K562 (cell line): ENCODE measurements around the gene KLHL35. TPM values are rescaled to one million over a fixed set of nuclear protein-coding genes. Genes with fewer than 3 reads are reported as not detected.

Experiments
- ATAC-seq: fragments of 200-7000 bp; cut with Tn5 transposase; 3 replicates; pipeline ENCODE4 v1.9.1; 2020; ENCODE audit warnings: moderate library complexity
- BruUV-seq: library from RNA; stranded (reverse); fragments of 400-500 nt; replicated peaks from 2 replicates; lab custom pipeline; 2021; lab: Mats Ljungman, UMichigan
- CTCF ChIA-PET: fragments of 300-600 bp; formaldehyde crosslinking; extraction: SDS; loops from one replicate; lab custom pipeline; 2021; ENCODE audit warnings: low intra/inter-chr PET ratio; lab: Yijun Ruan, JAX
- POLR2A ChIA-PET: fragments of 300-600, 350-650 bp; sonication (Branson Sonifier 250); formaldehyde crosslinking; extraction: SDS; loops from one replicate; lab custom pipeline; 2021; ENCODE audit warnings: antibody characterized with exemption, inconsistent platforms; lab: Yijun Ruan, JAX
- DNase-seq, 4 experiments: peaks; one replicate each; pipeline versions ENCODE4 v3.0.0 to v3.0.0-alpha.2; 2011 to 2018; ENCODE audit warnings: low spot score in 3 of 4, mixed read lengths in 3 of 4; ENCODE audit errors: extremely low read depth in 1 of 4
- FAIRE-seq: peaks from 2 replicates; lab custom pipeline; 2011; peaks lifted over from hg19 to GRCh38; lab: Jason Lieb, UNC
- H2AFZ ChIP-seq: 2 replicates; pipeline ENCODE4 v1.6.0; 2011; ENCODE audit warnings: low read depth, low read length, control low read depth, inconsistent platforms
- H3K27ac ChIP-seq: fragments of 200-600 bp; 3 replicates; pipeline ENCODE4 v1.8.0; 2011; ENCODE audit warnings: low read depth, mild to moderate bottlenecking, control low read depth, inconsistent platforms, low read length, moderate library complexity, mixed read lengths; ENCODE audit errors: extremely low read depth
- H3K27me3 ChIP-seq, 2 experiments: fragments of 300-600 bp in 1 of 2; 2 replicates in 1 of 2; 3 replicates in 1 of 2; pipeline versions ENCODE4 v1.6.0 to v1.8.0; 2011; ENCODE audit warnings: inconsistent platforms in 2 of 2, low read length in 2 of 2, mild to moderate bottlenecking in 1 of 2, mixed read lengths in 1 of 2, moderate library complexity in 1 of 2; ENCODE audit not compliant: control insufficient read depth in 2 of 2, insufficient read depth in 2 of 2
- H3K36me3 ChIP-seq: fragments of 300-600 bp; 3 replicates; pipeline ENCODE4 v1.8.0; 2011; ENCODE audit warnings: mild to moderate bottlenecking, low read length, inconsistent platforms; ENCODE audit not compliant: control insufficient read depth, insufficient read depth
- H3K4me1 ChIP-seq, 2 experiments: fragments of 200-600 bp in 1 of 2; replicated peaks in 1 of 2; 2 replicates in 1 of 2; 3 replicates in 1 of 2; pipeline versions ENCODE4 v1.5.1 to v1.8.0; 2011; ENCODE audit warnings: inconsistent platforms in 2 of 2, low read length in 2 of 2, mild to moderate bottlenecking in 1 of 2, mixed read lengths in 1 of 2, moderate library complexity in 1 of 2; ENCODE audit not compliant: control insufficient read depth in 2 of 2, insufficient read depth in 2 of 2
- H3K4me2 ChIP-seq: 2 replicates; pipeline ENCODE4 v1.6.1; 2011; ENCODE audit warnings: low read length, control low read depth, inconsistent platforms, mixed read lengths; ENCODE audit not compliant: insufficient read depth
- H3K4me3 ChIP-seq: fragments of 200-600 bp; sonication (generic), shearing (Covaris generic); 2 replicates; pipeline ENCODE4 v1.5.1; 2016; ENCODE audit warnings: control low read depth, inconsistent platforms
- H3K79me2 ChIP-seq: fragments of 200-600 bp; 3 replicates; pipeline ENCODE4 v1.8.0; 2011; ENCODE audit warnings: low read length, inconsistent platforms; ENCODE audit not compliant: control insufficient read depth, insufficient read depth
- H3K9ac ChIP-seq, 2 experiments: 2 replicates each; pipeline versions ENCODE4 v1.6.0 to v1.6.1; 2011; ENCODE audit warnings: low read depth in 2 of 2, low read length in 2 of 2, control low read depth in 1 of 2, inconsistent platforms in 1 of 2, mild to moderate bottlenecking in 1 of 2, mixed read lengths in 1 of 2; ENCODE audit not compliant: insufficient read depth in 1 of 2
- H3K9me1 ChIP-seq: one replicate; pipeline ENCODE4 v1.6.0; 2011; ENCODE audit warnings: inconsistent platforms, mild to moderate bottlenecking, low read length, moderate library complexity; ENCODE audit not compliant: control insufficient read depth, insufficient read depth
- H3K9me3 ChIP-seq: replicated peaks from 2 replicates; pipeline ENCODE4 v1.5.1; 2011; ENCODE audit warnings: low read depth, low read length, inconsistent platforms; ENCODE audit not compliant: control insufficient read depth, insufficient read depth
- H4K20me1 ChIP-seq: replicated peaks from 2 replicates; pipeline ENCODE4 v1.6.1; 2011; ENCODE audit warnings: low read length, inconsistent platforms, mixed read lengths; ENCODE audit not compliant: control insufficient read depth, insufficient read depth
- EZH2 ChIP-seq: IDR thresholded peaks from 2 replicates; pipeline ENCODE4 v1.6.1; 2012; ENCODE audit warnings: low read depth, mild to moderate bottlenecking, inconsistent platforms, low read length, borderline replicate concordance
- NCOA6 ChIP-seq: fragments of 450-650 bp; IDR thresholded peaks from 2 replicates; pipeline ENCODE4 v1.6.1; 2017; ENCODE audit warnings: mild to moderate bottlenecking
- SPI1 ChIP-seq: IDR thresholded peaks from 2 replicates; pipeline ENCODE4 v1.6.1; 2011; ENCODE audit warnings: low read depth, low read length, control low read depth, borderline replicate concordance
- SREBF2 ChIP-seq: sonication (generic); formaldehyde crosslinking; IDR thresholded peaks from 2 replicates; pipeline ENCODE4 v1.4.0; 2020; ENCODE audit warnings: mild to moderate bottlenecking, missing genetic modification reagents
- TCF7L2 ChIP-seq: fragments of 150-350 bp; IDR thresholded peaks from 2 replicates; pipeline ENCODE4 v1.6.1; 2016; ENCODE audit warnings: low read depth, mild to moderate bottlenecking, low read length, moderate library complexity
- TEAD1 ChIP-seq, 2 experiments: fragments of 450-650 bp in 1 of 2; sonication (generic) in 1 of 2; formaldehyde crosslinking; IDR thresholded peaks; 2 replicates each; pipeline versions ENCODE4 v1.4.0 to v1.8.0; 2020 to 2022; ENCODE audit warnings: mild to moderate bottlenecking in 2 of 2, missing genetic modification reagents in 1 of 2
- ZEB2 ChIP-seq: fragments of 450-650 bp; IDR thresholded peaks from 2 replicates; pipeline ENCODE4 v1.6.1; 2016
- ZNF436 ChIP-seq: fragments of 250-450, 450-650 bp; sonication (Bioruptor Pico); formaldehyde crosslinking; IDR thresholded peaks from 2 replicates; pipeline ENCODE4 v1.7.0; 2020; ENCODE audit warnings: mild to moderate bottlenecking
- ZNF780A ChIP-seq: fragments of 250-450 bp; sonication (Bioruptor Pico); IDR thresholded peaks from 2 replicates; pipeline ENCODE4 v1.5.0; 2021; ENCODE audit warnings: mild to moderate bottlenecking
- WGBS: fragments of 100-300 bp; shearing (Covaris generic); methylation state at CpG from one replicate; pipeline ENCODE4 v1.1.6; 2016; ENCODE audit warnings: low coverage, mixed read lengths; ENCODE audit not compliant: insufficient coverage; ENCODE audit errors: missing lambda C conversion rate; 5-methylcytosine and 5-hydroxymethylcytosine counted together
- in situ Hi-C: fragments of 300-500 bp; cut with MboI; formaldehyde crosslinking; loops from 4 replicates; pipeline ENCODE4 v1.15.0; 2018; ENCODE audit warnings: inconsistent platforms, mixed read lengths
- intact Hi-C: fragments of 100-400 bp; cut with micrococcal nuclease; formaldehyde crosslinking; loops from 2 replicates; pipeline ENCODE4 v1.14.2; 2022
- polyA plus RNA-seq, 8 experiments: library from polyadenylated mRNA; depleted of rRNA in 4 of 8; stranded (reverse) in 5 of 8; unstranded in 3 of 8; fragments of >200 nt; fragmentation: Nextera tagmentation in 2 of 8; fragmentation: Illumina TruSeq in 1 of 8; extraction: Ambion mirVana in 2 of 8; extraction: Trizol in 1 of 8; gene quantifications; 2 replicates each; pipeline versions ENCODE4 v1.2.1 to v1.2.3, GENCODE V29; 2011 to 2014; ENCODE audit warnings: inconsistent platforms in 1 of 8, missing spikeins in 1 of 8
- total RNA-seq, 7 experiments: library from RNA; depleted of rRNA in 6 of 7; stranded (reverse); fragments of >200 nt in 6 of 7; fragmentation: Illumina TruSeq in 2 of 7; extraction: Trizol in 2 of 7; gene quantifications; 2 replicates each; pipeline versions ENCODE4 v1.2.1 to v1.2.3, GENCODE V29; 2011 to 2021; ENCODE audit warnings: low replicate concordance in 1 of 7
- TF ChIP-seq, protein P1 (sequence below): fragments of 250-450 bp; sonication (Bioruptor Pico); IDR thresholded peaks from 2 replicates; pipeline ENCODE4 v1.8.0; 2021; ENCODE audit warnings: mild to moderate bottlenecking, moderate library complexity
- TF ChIP-seq, protein P2 (sequence below): sonication (generic); formaldehyde crosslinking; IDR thresholded peaks from 2 replicates; pipeline ENCODE4 v1.8.1; 2023; ENCODE audit warnings: mild to moderate bottlenecking, missing genetic modification reagents

KLHL35 gene
- total and polyA plus RNA-seq, 9 of the 15 experiments (the other 6 are each of a cell fraction or from before 2014, with no cell fraction given): not detected

DNA sequence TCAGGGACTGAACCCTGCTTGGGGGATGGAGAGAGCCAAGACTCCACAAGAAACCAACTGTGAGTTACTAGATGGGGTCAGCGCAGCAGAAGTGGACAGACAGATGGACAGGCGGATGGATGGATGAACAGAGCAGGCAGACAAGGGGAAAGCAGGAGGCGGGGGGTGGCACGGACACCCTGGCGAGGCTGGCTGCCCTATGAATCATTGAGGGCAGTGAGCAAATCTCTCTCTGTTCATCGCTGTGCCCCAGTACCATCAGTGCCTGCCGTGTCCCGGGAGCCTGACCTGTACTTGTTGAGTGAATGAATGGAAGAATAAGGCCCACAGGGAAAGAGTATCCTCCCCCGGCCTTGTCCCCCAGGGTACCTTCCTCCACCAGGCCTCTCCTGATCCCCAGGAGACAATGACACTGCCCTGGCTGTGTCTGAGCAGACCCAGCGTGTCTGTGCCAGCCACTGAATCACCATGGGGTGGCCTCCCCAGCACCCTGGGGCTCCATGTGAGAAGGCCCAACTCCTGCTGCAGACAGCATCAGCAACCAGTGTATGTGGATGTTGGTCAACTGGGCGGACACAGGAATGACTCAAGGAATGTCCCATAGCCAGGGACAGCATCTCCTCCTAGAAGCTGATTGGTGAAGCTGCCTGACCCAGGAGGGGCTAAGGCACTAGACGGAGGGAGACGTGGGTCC lies 5.1 kb upstream of the KLHL35 start (continued):
- TF ChIP-seq, protein P1, sequence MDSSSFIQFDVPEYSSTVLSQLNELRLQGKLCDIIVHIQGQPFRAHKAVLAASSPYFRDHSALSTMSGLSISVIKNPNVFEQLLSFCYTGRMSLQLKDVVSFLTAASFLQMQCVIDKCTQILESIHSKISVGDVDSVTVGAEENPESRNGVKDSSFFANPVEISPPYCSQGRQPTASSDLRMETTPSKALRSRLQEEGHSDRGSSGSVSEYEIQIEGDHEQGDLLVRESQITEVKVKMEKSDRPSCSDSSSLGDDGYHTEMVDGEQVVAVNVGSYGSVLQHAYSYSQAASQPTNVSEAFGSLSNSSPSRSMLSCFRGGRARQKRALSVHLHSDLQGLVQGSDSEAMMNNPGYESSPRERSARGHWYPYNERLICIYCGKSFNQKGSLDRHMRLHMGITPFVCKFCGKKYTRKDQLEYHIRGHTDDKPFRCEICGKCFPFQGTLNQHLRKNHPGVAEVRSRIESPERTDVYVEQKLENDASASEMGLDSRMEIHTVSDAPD: no peak
- TF ChIP-seq SREBF2 (CRISPR knock-in tag) (no peak), TCF7L2 (no peak), TEAD1 (CRISPR knock-in tag; IDR thresholded peaks at IDR 0.05) (no peak), ZEB2 (no peak), ZNF436 (CRISPR knock-in tag) (no peak), SPI1 (no peak)
- TF ChIP-seq, all 486 proteins: peak for 0

DNA sequence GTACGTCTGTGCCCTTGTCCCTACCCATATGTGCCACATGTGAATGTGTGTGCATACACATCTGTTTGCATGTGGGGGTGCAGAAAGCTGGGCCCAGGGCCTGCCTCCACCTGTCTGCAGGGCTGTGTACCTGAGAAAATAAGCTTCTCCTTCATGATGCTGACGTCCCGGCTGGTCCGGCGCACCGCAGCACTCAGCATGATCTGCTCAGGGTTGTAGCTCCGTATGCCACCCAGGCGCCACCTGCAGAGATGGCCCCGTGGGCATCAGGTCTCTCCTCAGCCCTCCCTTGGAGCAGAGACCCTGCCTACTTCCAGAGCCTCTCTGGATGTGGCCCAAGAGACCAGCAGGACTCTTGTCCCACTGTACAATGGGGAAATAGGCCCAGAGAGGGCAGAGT lies 3.8 kb upstream of the KLHL35 start:
- POLR2A ChIA-PET: interaction anchor here (1.1 kb wide), 1 partner anchor 141 kb away, joined by 3 read pairs; no protein-coding TSS in a partner anchor

More for the DNA sequence above, 3.8 kb upstream of the KLHL35 start:
- CTCF ChIA-PET: no interaction called here
- 76% methylated on average over 9 of the region's 9 CpGs for WGBS
- no peak for FAIRE-seq
- peaks cover 0 to 29% of the 10 kb centered on the region in 2 experiments; a peak in 3 of 5 replicates for H3K4me1 ChIP-seq
- H3K4me2 ChIP-seq: no peak overlapping the region
- no peaks in the 10 kb centered on the region for H3K36me3 ChIP-seq
- ATAC-seq: no peak
- H3K9me1 ChIP-seq: no peaks in the 10 kb centered on the region
- H3K79me2 ChIP-seq: no peaks in the 10 kb centered on the region
- in situ Hi-C loops (loop anchor here (25.0 kb wide), 1 partner anchor 425 kb away; no protein-coding TSS in a partner anchor), intact Hi-C loops (no loop called here)
- peaks cover 0 to 12% of the 10 kb centered on the region in 2 experiments; a peak in 4 of 5 replicates for H3K27me3 ChIP-seq
- H4K20me1 ChIP-seq: no peaks in the 10 kb centered on the region
- H2AFZ ChIP-seq: no peak overlapping the region
- DNase-seq: no peak
- no peaks in the 10 kb centered on the region for H3K9me3 ChIP-seq
- H3K27ac ChIP-seq: no peak overlapping the region; the same call in 2 of the 3 replicates
- BruUV-seq: no TSS peak
- H3K4me3 ChIP-seq: no peak overlapping the region
- TF ChIP-seq ZNF780A (CRISPR knock-in tag) (no peak), NCOA6 (no peak), EZH2 (no peak)
- TF ChIP-seq, protein P2, sequence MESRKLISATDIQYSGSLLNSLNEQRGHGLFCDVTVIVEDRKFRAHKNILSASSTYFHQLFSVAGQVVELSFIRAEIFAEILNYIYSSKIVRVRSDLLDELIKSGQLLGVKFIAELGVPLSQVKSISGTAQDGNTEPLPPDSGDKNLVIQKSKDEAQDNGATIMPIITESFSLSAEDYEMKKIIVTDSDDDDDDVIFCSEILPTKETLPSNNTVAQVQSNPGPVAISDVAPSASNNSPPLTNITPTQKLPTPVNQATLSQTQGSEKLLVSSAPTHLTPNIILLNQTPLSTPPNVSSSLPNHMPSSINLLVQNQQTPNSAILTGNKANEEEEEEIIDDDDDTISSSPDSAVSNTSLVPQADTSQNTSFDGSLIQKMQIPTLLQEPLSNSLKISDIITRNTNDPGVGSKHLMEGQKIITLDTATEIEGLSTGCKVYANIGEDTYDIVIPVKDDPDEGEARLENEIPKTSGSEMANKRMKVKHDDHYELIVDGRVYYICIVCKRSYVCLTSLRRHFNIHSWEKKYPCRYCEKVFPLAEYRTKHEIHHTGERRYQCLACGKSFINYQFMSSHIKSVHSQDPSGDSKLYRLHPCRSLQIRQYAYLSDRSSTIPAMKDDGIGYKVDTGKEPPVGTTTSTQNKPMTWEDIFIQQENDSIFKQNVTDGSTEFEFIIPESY: no peak
- peak overlapping the region in 1 of 2 experiments; percentile 27; a peak in 1 of 4 replicates for H3K9ac ChIP-seq
